GM23338 (cell line): Measurements from ENCODE around the gene FAM234A. TPM values are rescaled to one million over a fixed set of nuclear protein-coding genes. Genes with fewer than 3 reads are reported as not detected.
A peak's percentile ranks its signal among the peaks of the same experiment; 100 is the strongest.

Experiments
- ATAC-seq: fragments of 200-7000 bp; cut with Tn5 transposase; 3 replicates; pipeline ENCODE4 v1.9.1; 2020
- DNase-seq: peaks from one replicate; pipeline ENCODE4 v3.0.0-alpha.2; 2015; ENCODE audit warnings: low spot score
- H2AFZ ChIP-seq: fragments of 200-600 bp; sonication (generic); 2 replicates; pipeline ENCODE4 v1.8.0; 2016; ENCODE audit warnings: antibody characterized with exemption, mild to moderate bottlenecking, moderate library complexity
- H3F3A ChIP-seq: fragments of 200-600 bp; sonication (generic); replicated peaks from 2 replicates; pipeline ENCODE4 v1.8.0; 2017; ENCODE audit warnings: antibody characterized with exemption, mixed run types, low read depth
- H3K27ac ChIP-seq: fragments of 200-600 bp; sonication (generic); 2 replicates; pipeline ENCODE4 v1.6.1; 2016; ENCODE audit warnings: low read depth
- H3K27me3 ChIP-seq: fragments of 200-600 bp; sonication (generic); 2 replicates; pipeline ENCODE4 v1.8.0; 2016; ENCODE audit warnings: mild to moderate bottlenecking, mixed run types, moderate library complexity; ENCODE audit not compliant: insufficient read depth
- H3K36me3 ChIP-seq: fragments of 200-600 bp; sonication (generic); 2 replicates; pipeline ENCODE4 v1.8.0; 2016; ENCODE audit warnings: mild to moderate bottlenecking; ENCODE audit not compliant: insufficient read depth
- H3K4me1 ChIP-seq: fragments of 200-600 bp; sonication (generic); 2 replicates; pipeline ENCODE4 v1.8.0; 2016; ENCODE audit warnings: mild to moderate bottlenecking, moderate library complexity; ENCODE audit not compliant: insufficient read depth
- H3K4me2 ChIP-seq: fragments of 200-600 bp; sonication (generic); 2 replicates; pipeline ENCODE4 v1.7.1; 2017; ENCODE audit warnings: mixed run types
- H3K4me3 ChIP-seq: fragments of 200-600 bp; sonication (generic); 2 replicates; pipeline ENCODE4 v1.6.1; 2016; ENCODE audit warnings: mixed run types
- H3K79me2 ChIP-seq: fragments of 200-600 bp; sonication (generic); replicated peaks from 2 replicates; pipeline ENCODE4 v1.8.0; 2017; ENCODE audit warnings: mild to moderate bottlenecking; ENCODE audit not compliant: insufficient read depth
- H3K9me2 ChIP-seq: fragments of 200-600 bp; sonication (generic); 2 replicates; pipeline ENCODE4 v1.8.0; 2017; ENCODE audit not compliant: insufficient read depth
- H4K20me1 ChIP-seq: fragments of 200-600 bp; sonication (generic); replicated peaks from 2 replicates; pipeline ENCODE4 v1.8.0; 2017; ENCODE audit warnings: mild to moderate bottlenecking; ENCODE audit not compliant: insufficient read depth
- H3K27ac Mint-ChIP-seq: 2 replicates; pipeline ENCODE4 v1.8.0; 2020; ENCODE audit warnings: inconsistent platforms, mild to moderate bottlenecking, moderate library complexity, mixed read lengths
- H3K27me3 Mint-ChIP-seq: 3 replicates; pipeline ENCODE4 v1.8.0; 2022; ENCODE audit warnings: low read depth, mild to moderate bottlenecking, moderate library complexity, mixed read lengths, inconsistent platforms; ENCODE audit not compliant: insufficient read depth, poor library complexity
- H3K36me3 Mint-ChIP-seq: 3 replicates; pipeline ENCODE4 v1.8.0; 2021; ENCODE audit warnings: low read depth, mild to moderate bottlenecking, inconsistent platforms, moderate library complexity, mixed read lengths
- H3K4me1 Mint-ChIP-seq: 3 replicates; pipeline ENCODE4 v1.8.0; 2020; ENCODE audit warnings: mild to moderate bottlenecking, inconsistent platforms, mixed read lengths
- H3K4me3 Mint-ChIP-seq: 3 replicates; pipeline ENCODE4 v1.8.0; 2021; ENCODE audit warnings: moderate library complexity, mild to moderate bottlenecking, inconsistent platforms, mixed read lengths
- H3K9me3 Mint-ChIP-seq: 3 replicates; pipeline ENCODE4 v1.8.0; 2020; ENCODE audit warnings: moderate library complexity, mild to moderate bottlenecking, inconsistent platforms, mixed read lengths
- CTCF ChIP-seq, 2 experiments: fragments of 200-600 bp in 1 of 2; sonication (generic) in 1 of 2; conservative IDR thresholded peaks; 2 replicates each; pipeline versions ENCODE4 v1.5.1 to v1.6.1; 2016 to 2017; ENCODE audit warnings: antibody characterized with exemption in 2 of 2, low read depth in 2 of 2, mild to moderate bottlenecking in 2 of 2, moderate library complexity in 1 of 2
- ETS1 ChIP-seq: IDR thresholded peaks from 2 replicates; pipeline ENCODE4 v1.6.1; 2016; ENCODE audit warnings: antibody characterized with exemption
- EZH2 ChIP-seq: fragments of 200-600 bp; sonication (generic); IDR thresholded peaks from one replicate; pipeline ENCODE4 v1.8.0; 2017; ENCODE audit warnings: antibody characterized with exemption, mild to moderate bottlenecking, low read depth; ENCODE audit not compliant: unreplicated experiment
- NANOG ChIP-seq: IDR thresholded peaks from 2 replicates; pipeline ENCODE4 v1.6.1; 2016; ENCODE audit warnings: antibody characterized with exemption, borderline replicate concordance
- ZNF462 ChIP-seq: fragments of 250-450 bp; sonication (Bioruptor Pico); IDR thresholded peaks from 2 replicates; pipeline ENCODE4 v1.5.0; 2020; ENCODE audit warnings: mild to moderate bottlenecking, moderate library complexity
- polyA plus RNA-seq: library from polyadenylated mRNA; unstranded; fragments of >200 nt; fragmentation: Nextera tagmentation; extraction: Ambion mirVana; gene quantifications from 2 replicates; pipeline ENCODE4 v1.2.1, GENCODE V29; 2016
- total RNA-seq: library from RNA; depleted of rRNA; stranded (reverse); fragments of >200 nt; shearing (Covaris generic); gene quantifications from 2 replicates; pipeline ENCODE4 v1.2.3, GENCODE V29; 2014

Gene FAM234A
- total and polyA plus RNA-seq, 2 experiments from 2014 or later: 41.9 to 128 TPM

GRCh38 chr16:307691-308312, 73.2 kb downstream of the FAM234A start (continued):
- TF ChIP-seq ZNF462 (CRISPR knock-in tag): no peak
- no peak for TF ChIP-seq CTCF (conservative IDR thresholded peaks at IDR 0.05; ENCODE audit: low read depth in 2 of 2)

- Mint-ChIP-seq H3K9me3 (no peaks in the 10 kb centered on the region), H3K36me3 (peaks cover 12% of the 10 kb centered on the region), H3K4me1 (no peaks in the 10 kb centered on the region; the same call in 1 of the 3 replicates), H3K4me3 (no peak overlapping the region), H3K27me3 (peaks cover 7% of the 10 kb centered on the region), H3K27ac (no peak overlapping the region)
- TF ChIP-seq CTCF (conservative IDR thresholded peaks at IDR 0.05; ENCODE audit: low read depth in 2 of 2) (peak in 1 of 2 experiments; percentile 38; a peak in 1 of 4 replicates), NANOG (no peak), EZH2 (no peak), ETS1 (no peak)
- Histone ChIP-seq H3K79me2 (peaks cover 15% of the 10 kb centered on the region), H3K9me2 (no peaks in the 10 kb centered on the region), H2AFZ (no peak overlapping the region), H3F3A (no peaks in the 10 kb centered on the region; the same call in 1 of the 2 replicates), H3K4me3 (no peak overlapping the region), H3K4me1 (no peaks in the 10 kb centered on the region), H3K36me3 (0 out of 2 replicates have a peak, but pooled peaks cover 3% of the 10 kb centered on the region), H3K4me2 (no peak overlapping the region), H4K20me1 (peaks cover 13% of the 10 kb centered on the region), H3K27ac (peak overlapping the region; percentile 32; the same call in 1 of the 2 replicates), H3K27me3 (no peaks in the 10 kb centered on the region)
- ATAC-seq (peak; percentile 76), DNase-seq (peak; percentile 37)
Measured at GRCh38 chr16:309476-309875, 74.9 kb downstream of the FAM234A start.
